H1 (cell line): ENCODE data around the gene EGFLAM. TPM values are rescaled to one million over a fixed set of nuclear protein-coding genes. Genes with fewer than 3 reads are reported as not detected.

Experiments
- CBX8 ChIP-seq: fragments of 300-800, 300-1000 bp; sonication (generic); IDR thresholded peaks from 2 replicates; pipeline ENCODE4 v1.7.1; 2016; ENCODE audit warnings: low read depth, low read length, borderline replicate concordance
- CREB1 ChIP-seq: IDR thresholded peaks from 2 replicates; pipeline ENCODE4 v1.6.1; 2012; ENCODE audit warnings: inconsistent platforms
- RXRA ChIP-seq: IDR thresholded peaks from 2 replicates; pipeline ENCODE4 v1.6.1; 2011; ENCODE audit warnings: low read depth, mild to moderate bottlenecking, low read length, moderate library complexity; ENCODE audit not compliant: insufficient read depth
- TAF1 ChIP-seq: IDR thresholded peaks from 2 replicates; pipeline ENCODE4 v1.6.1; 2011; ENCODE audit warnings: mild to moderate bottlenecking, low read depth, low read length
- TEAD4 ChIP-seq: IDR thresholded peaks from 2 replicates; pipeline ENCODE4 v1.6.1; 2012; ENCODE audit warnings: low read depth, low read length, inconsistent platforms, mixed read lengths
- polyA plus RNA-seq, 7 experiments: library from polyadenylated mRNA; depleted of rRNA in 3 of 7; stranded (reverse) in 5 of 7; unstranded in 2 of 7; fragments of >200 nt in 5 of 7; fragments of 200-250 nt in 2 of 7; gene quantifications; 1 replicate in 5 of 7; 2 replicates in 1 of 7; 4 replicates in 1 of 7; pipeline versions ENCODE4 v1.2.1 to v1.2.3, GENCODE V29; 2011 to 2013; ENCODE audit warnings: missing spikeins in 2 of 7, mixed read lengths in 2 of 7
- total RNA-seq: library from RNA; stranded (reverse); fragmentation: NEBNext Ultra II Directional; extraction: Animal tissue kit (Norgen Biotek cat#: 25700); gene quantifications from 2 replicates; pipeline ENCODE4 v1.2.1, GENCODE V29; 2021

Gene EGFLAM
- total and polyA plus RNA-seq, 2 of the 8 experiments (the other 6 are each of a cell fraction or from before 2014, with no cell fraction given): 0.20 to 0.24 TPM

GRCh38 chr5:38290028-38290653 lies 31.8 kb downstream of the EGFLAM start (continued):
- TF ChIP-seq CREB1 (no peak), TEAD4 (no peak), RXRA (no peak), TAF1 (no peak), CBX8 (no peak)
- TF ChIP-seq, all 59 proteins: peak for 0
